HG02981 (cell line): Measurements from ENCODE around the gene SHB.

Experiments used
- ATAC-seq: cut with Tn5 transposase; IDR thresholded peaks from one replicate; pipeline ENCODE4 v1.9.1; 2021; ENCODE audit warnings: mild to moderate bottlenecking, moderate library complexity; ENCODE audit not compliant: unreplicated experiment

SHB gene

DNA sequence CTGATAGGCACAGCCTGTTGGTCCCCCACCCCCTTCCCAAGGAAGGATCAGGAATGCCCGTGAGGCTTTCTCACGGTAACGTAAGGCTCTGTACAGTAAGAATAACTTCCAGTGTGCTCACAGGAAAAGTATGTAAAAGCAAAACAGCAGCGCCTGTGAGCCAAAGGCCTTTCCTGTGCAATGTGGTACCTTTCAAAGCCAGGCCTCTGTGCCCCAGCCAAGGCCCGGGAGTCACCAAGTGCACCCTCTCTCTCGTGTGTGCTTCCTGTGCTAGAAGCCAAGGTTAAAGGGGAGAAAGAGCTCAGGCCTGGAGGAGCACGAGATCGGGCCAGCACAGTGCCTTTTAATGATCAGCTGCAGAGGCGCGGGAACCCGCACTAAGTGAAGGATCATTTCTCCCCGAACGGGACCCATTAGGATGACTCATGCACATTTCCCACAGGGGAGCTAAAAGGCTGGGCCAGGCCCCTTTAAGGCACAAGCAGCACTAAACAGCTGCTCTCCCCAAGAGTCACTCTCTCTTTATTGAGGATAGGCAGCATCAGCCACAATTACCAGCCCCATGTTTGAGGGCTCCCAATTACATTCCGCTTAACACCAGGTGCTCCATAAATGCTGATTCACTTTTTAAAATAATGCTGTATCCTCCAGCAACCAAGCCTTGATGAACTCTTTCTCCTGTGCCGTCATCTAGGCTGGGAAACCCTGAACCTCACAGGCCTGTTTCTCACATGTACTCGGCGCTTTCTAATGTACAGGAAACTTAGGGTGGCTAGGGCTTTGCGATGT is 42.8 kb downstream of the SHB start:
- no peak for ATAC-seq

DNA sequence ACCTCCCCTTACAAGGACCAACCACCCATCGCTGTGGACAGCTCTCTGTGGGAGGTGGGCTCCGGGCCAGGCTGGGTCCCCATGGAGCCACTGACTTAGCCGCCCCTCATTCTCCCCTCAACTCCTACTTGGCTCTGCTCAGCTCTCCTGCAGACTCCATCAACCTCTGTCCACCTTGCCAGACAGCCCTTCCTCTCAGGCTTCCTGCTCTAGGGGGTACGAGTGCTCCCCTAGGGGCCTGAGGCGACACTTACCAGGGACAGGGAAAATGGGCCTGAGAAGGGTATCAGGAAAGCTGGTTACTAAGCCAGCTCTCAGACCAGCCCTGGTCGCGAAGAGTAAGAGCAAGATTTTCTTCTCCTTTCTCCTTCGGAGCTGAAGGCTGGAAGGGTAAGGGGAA is 43.9 kb downstream of the SHB start:
- ATAC-seq: no peak

DNA sequence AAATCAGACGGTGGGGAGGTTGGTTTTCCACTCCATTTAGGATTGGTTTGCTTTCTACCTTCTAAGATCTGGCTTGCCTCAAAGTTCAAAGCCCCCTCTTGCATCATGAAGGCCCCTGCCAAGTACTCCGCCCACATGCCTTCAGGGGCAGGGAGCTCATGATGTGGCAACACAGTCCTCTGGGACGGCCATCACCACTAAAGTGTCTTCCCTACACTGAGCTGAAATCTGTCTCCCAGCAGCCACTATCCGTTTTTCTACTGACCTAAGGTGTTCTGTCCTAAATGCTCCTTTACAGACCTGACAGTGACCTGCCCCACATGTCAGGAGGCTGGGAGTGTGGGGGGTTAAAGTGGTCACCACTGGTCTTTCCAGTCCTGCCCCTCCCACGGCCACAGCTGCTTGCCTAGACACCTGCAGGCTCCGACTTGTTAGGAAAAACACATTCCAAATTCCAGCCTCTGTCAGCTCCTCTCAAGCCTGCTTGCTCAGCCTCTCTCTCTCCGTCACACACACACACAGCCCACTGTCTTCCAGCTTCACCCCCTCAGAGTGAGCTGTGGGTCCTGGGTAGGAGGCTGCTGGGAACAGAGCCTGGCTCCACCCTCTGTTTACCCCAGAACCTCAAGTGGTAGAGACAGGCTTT is 44.9 kb downstream of the SHB start:
- ATAC-seq: no peak

DNA sequence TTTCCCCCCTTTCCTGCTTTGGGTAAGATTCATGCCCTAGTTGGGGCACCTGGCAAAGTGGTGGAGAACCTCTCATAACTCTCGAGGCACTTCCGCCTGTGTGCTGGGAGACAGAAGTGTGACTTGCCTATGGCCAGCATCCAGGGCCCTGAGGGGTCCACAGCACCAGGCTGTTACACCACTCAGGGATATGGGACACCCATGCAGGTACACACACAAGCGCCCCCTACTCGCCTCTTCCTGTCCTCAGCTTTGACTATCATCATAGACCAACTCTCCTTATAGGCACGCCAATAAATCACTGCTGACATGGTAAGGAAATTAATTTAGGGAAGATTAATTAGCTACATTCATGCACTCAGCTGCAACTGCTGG is 45.4 kb downstream of the SHB start:
- no peak for ATAC-seq

DNA sequence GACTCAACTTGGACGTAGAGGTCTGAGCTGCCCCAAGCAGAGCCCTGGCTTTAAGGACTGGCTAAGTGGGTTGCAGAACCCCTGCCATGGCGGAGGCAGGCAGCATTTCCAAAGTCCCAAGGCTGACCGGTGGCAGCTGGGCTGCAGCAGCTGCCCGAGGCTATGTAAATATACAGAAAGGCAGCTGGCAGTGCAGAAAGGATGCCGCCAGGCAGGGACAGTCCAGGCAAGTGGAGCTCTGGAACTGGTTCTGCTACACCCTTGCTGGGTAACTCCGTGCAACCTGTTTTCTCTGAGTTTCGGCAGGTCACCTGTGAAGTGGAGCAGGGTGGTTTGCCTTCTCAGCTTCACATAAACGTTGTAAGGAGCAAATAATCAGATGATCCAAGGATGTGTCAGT is 46.0 kb downstream of the SHB start:
- ATAC-seq: no peak

DNA sequence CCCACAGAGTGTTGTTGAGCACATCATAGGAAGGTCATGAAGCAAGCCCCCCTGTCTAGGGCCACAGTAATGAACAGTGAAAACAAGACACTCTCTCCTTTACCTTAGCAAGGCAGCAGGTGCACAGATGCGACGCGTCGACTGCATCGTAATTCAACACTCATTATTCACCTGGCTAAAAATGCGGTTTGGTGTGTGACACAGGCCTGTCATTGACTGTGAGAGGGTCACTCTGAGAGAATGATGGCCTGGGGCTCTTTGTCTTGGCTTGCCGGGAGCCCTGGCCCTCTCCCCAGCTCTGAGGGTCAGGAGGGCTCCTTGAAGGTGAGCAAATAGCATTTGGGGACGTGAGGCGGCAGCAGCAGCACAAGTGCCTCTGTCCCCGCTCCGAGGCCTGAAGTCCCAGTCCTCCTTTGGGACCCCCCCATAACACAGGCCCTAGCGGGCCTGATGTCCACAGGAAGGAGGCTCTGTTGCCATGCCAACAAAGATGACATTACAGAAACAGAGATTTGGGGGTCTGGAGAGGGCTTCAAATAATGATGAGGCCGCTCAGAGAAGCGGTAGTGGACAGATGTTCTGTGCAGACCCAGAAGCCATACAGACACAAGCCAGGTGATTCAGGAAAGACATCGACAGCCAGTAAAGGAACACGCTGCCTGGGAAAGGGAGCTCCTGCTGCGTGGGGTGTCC is 46.7 kb downstream of the SHB start:
- no peak for ATAC-seq

DNA sequence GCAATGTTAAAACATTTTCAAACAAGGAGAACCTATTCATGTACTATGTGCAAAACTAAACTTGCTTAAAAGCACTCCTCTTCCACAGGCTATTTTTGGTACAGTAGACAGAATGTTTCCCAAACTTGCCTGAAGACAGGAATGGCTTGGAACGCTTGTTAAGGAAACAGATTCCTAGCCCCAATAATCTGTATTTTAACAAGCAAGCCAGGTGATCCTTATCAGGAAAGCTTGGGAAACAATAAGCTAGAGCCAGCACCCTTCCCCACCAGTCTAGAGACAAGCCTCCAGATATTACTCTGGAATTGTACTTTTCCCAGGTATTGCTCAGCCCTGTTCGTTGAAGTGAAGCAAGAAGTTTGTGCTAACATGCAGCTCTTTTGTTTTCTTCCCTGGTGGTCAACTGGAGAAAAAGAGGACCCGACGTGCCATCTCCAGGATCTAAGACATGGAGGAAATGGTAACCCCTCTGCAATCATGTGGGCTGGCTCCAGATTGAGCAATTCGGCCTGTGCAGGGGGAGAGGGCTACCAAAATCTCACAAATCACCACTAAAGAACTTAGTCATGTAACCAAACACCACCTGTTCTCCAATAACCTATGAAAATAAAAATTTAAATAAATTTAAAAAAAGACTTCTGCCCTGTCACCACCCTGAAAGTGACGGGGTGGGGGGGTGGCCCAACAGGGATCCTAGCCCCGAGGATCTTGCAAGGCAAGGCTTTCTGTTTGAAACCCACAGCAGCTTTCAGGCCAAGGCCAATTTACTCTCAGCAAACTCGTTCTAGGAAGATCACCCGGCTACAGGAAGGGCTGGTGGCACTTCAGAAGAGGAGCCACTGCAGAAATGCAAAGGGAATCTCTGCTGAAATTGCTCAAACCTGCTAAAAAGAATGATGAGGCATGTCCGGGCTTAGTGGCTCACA is 48.6 kb downstream of the SHB start:
- no peak for ATAC-seq

DNA sequence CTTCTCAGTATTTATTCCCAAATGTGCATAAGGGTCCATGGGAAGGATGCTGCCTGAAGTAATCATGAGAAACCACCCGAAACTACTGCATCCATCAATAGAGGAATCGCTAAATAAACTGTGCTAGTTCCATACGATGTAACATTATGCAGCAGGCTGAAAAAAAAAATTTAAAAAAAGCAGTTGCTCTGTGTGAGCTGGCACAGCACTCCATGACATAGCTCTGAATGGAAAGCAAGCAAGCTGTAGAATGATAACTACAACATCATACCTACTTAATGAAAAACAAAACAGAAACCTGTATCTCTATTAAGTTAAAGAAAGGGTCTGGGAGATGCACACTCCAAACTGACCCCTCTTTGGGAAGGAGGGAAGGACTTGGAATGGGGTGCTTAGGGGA is 49.3 kb downstream of the SHB start:
- no peak for ATAC-seq

DNA sequence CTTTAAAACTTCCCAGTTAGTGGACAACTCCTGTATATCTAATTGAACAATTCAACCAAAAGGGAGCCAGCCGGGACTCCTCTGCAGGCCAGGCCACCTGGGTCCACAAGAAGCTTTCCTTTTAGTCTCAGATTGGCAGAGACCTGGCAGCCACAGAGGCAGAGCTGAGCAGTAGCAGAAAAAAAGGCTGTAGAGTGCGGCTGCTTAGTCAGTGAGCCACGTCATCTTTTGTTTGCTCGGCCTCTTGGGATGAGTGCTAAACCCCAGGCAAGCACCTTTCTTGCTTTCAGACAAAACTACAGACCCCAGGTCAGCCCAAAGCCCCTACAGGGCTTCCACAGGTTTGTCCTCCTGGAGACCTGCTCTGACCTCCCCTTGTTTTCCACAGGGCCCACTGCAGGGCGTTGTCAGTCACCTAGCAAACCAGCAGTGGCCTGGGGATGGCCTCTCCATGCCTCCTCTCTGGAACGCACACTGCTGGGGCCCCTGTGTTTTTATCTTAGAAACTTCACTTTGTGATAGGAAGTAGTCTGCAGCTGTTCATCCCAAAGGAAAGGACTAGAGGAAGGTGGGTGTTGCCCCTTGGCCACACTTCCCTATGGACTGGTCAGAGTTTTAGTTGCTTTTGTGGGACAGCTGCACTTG is 49.9 kb downstream of the SHB start:
- ATAC-seq: no peak

DNA sequence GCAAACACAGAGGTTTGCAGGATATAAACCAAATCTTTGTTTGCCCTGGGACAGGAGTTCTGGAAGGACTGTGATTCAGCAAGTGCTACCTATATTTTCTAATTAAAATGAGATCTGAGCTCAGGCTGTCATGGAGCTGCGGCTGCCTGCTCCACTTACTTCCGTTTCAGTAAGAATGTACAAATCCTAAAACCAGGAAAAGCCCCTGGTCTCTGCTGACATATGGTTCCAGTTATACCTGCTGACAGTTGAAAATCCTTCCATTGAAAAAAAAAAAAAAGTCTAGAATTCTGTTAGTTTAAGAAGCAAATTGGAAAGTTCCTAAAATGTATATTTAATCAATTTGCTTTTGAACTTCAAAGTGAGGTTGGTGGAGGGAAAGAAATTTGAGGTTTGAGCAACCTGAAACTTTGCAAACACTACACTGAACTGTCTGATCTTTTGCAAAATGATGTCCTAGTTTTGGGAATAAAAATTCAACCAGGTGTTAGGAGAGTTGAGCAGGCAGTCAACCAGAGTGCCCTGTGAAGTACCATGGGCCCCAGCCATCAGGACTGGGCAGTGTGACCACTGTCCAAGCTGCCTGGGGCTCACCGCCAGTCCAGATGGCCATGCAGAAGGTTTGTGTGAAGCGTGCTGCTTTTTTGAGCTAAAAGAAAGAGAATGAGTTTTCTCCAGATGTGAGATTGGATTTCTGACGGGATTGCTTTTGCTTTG is 50.6 kb downstream of the SHB start:
- no peak for ATAC-seq

DNA sequence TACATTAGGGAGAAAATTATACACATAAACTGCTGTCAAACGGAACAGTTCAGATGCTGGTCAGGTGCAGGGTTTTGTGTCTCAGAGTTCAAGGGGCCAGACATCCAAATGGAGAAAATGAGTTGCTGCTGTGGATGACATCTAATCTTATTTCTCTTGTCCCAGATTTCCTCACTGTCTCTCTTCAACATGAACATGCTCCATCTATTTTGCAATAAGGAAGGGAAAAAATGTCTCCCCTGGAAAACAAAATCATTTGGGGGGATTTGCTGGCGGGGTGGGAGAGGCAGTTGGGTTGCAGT is 51.2 kb downstream of the SHB start:
- ATAC-seq: no peak

DNA sequence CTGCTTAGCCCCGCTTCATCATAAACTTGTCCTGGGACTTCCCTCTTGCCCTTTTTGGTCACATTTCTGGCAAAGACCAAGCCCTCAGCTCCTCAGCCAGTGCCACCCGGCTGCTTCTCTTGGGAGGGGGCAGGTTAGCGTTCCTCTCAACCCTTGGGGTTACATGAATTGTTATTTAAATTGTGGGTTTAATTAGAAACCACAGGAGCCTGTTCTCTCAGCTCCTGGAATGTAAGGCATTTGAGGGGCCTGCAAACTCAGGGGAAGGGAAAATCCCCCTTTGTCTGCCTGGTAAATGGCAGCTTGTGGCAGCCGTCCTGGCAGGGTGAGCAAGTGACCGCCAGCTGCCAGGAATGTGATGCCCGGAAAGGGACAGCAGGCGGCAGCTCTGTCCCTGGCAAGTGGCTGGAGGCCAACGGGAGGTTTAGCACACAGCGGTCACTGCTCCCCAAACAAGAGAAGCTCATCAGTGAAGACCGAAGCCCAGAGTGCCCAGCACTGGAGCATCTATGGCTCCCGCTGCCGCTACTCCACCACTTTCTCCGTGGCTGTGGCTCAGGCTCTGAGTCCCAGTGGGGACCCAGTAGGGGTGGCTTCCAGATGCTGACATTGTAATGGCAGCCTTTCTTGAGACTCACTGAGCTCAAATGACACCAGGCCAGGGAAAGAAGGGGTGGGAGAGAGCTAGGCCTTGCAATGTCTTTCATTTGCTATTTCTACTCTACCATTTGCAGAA is 51.7 kb downstream of the SHB start:
- no peak for ATAC-seq

DNA sequence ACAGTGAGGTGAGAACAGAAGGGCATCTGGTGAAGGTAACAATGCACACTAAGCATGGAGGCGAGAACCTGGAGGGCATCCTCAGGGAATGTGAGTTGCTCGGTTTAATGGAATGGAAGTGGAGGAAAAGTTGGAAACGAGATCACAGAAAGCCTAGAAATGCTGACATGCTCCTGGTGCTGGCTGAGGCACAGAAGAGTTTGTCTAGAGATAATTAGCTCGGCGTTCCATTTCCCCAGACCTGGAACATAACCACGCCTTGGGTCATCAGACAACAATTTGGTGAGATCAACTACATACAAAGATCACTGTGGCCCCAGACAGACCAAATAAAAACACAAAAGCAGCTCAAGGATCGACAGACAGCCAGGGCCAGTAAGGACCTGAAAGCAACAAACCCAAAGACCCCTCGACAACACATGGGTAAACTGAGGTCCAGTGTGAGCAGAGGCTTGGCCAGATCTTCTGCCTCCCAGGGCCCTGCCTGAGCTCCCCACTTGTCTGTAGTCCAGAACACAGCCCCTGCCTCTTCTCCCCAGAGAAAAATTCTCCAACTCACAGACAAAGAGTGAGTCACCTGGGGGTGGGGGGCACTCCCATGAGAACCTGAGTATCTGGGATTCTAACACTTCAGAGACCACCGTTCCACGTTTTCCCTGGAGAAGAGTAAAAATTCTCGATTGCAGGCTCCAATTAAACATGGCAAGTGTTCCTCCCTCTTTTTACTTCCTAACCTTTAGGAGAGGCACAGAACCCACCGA is 52.5 kb downstream of the SHB start:
- no peak for ATAC-seq

DNA sequence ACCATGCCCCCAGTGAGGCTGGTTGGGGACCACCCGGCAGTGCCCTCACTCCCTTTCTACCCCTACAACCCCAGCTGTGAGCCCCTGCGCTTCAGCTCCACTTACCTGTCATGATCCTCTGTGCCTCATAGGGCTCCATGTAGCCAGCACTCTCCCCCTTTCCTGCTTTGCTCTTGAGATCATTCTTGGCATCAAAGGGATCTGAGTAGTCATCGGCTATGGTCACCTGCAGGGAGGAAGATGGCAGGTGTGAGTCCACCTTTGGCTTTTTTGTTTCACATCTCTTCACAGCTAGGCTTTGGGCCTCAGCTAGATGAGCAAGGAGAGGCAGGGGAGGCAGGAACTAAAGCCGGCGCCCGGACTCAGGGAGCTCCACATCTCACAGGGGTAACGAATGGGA is 53.1 kb downstream of the SHB start:
- ATAC-seq: no peak

DNA sequence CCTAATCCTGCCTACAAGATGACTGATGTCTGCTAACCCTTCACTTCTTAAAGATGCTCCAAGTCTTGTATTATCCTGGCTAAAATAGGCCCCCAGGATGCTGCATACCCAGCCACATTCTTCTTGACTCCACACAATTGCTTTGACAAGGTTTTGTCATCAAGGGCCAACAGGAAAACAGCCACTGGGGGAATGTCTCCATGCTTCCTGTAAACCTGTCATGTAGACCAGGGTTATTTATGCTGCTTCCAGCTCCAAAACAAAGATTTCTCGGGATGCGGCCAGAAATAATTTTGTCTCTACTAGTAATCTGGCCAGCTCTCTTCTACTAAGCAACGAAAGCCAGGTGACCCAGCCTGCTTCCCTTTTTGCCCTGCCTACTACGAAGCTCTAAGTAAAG is 53.8 kb downstream of the SHB start:
- ATAC-seq: no peak

DNA sequence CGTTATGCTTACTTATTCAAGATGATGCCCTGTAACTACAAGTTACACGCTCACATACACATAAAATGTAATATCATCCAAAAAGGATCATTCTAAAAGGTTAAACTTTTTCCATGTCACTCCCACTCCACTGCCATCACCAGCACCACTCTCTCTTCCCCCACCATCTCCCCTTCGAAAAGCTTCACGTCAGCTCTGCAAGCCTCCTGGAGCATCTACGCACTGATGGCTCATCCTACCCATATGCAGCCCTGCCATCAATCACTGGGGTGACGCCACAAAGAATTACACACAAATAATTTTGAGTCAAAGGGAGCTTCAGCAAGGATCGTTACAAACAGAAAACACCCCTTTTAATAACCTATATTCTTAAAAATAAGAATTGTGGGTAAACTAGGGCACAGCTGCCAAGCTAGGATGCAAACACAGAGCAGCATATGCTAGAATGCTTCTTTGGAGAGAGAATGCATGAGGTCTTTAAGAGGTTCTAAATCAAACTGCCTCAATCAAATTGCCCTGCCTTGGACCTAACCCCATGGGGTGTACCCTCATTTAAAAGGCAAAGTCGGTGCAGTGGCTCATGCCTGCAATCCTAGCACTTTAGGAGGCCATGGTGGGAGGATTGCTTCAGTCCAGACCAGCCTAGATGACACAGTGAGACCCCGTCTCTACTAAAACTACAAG is 56.1 kb downstream of the SHB start:
- no peak for ATAC-seq

DNA sequence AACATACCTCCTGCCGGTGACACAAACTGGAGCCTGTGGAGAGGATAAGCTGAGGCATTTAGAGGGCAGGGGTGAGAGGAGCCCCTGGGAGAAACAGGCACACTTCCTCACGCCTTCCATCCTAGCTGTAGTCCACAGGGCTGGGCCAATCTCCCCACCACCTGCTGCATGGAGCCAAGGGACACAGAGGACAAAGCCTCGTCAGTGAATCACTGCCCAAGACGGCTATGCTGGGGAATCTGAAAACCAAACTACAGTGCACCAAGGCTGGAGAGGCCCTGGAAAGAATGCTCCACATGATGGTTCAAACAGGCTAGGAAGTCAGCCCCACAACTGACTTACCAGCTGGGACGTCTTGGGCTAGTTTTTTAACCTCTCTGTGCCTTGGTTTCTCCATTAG is 57.0 kb downstream of the SHB start:
- no peak for ATAC-seq
